ENCODE data around the gene STX18.

STX18 gene

DNA sequence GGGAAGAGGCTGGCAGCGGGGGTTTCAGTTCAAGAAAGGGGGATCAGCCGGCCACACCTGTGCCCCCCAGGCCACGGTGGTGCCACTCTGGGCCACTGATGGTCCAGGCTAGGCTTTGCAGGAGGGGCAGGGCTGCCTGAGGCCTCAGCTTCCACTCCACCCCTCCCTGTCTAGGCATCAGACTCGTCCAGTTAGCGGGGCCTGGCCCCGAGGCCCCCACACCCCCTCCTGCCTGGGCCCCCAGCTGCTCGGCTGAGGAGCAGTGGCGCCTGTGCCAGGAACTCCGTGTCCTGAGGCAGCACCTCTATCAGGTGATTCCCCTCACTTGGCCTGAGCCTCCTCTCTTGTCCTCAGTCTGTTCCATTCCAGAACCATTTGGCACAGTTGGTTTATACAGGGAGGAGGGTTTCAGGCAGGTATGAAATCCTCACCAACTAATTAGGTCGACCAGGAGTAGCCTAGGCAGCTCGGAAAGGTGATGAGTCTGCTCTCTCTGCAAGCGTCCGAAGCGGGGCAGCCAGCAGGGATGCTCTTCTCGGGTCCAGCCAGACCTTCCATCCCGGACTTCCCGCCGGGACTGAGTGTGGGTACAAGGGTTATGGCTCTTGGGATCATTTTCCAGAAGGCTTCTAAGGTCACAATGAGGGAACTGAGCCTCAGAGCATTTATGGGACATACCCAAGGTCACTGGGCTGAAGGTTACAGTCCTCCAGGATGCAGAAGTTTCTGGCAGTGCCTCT lies 152.8 kb downstream of the STX18 start:
- no peak for DNase-seq
- in situ Hi-C loops (cut with HindIII; ENCODE audit: low pct_ligation_motif_present, low sequenced_read_pairs) = no loop called here
- peaks cover 45% of the 10 kb centered on the region for H3K27me3 ChIP-seq (replicated peaks)
- H3K27ac ChIP-seq = no peak overlapping the region
- H3K36me3 ChIP-seq (replicated peaks) = no peaks in the 10 kb centered on the region
- H3K4me3 ChIP-seq (ENCODE audit: low read depth, low read length) = no peak overlapping the region
- TF ChIP-seq, protein P1, sequence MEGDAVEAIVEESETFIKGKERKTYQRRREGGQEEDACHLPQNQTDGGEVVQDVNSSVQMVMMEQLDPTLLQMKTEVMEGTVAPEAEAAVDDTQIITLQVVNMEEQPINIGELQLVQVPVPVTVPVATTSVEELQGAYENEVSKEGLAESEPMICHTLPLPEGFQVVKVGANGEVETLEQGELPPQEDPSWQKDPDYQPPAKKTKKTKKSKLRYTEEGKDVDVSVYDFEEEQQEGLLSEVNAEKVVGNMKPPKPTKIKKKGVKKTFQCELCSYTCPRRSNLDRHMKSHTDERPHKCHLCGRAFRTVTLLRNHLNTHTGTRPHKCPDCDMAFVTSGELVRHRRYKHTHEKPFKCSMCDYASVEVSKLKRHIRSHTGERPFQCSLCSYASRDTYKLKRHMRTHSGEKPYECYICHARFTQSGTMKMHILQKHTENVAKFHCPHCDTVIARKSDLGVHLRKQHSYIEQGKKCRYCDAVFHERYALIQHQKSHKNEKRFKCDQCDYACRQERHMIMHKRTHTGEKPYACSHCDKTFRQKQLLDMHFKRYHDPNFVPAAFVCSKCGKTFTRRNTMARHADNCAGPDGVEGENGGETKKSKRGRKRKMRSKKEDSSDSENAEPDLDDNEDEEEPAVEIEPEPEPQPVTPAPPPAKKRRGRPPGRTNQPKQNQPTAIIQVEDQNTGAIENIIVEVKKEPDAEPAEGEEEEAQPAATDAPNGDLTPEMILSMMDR (IDR thresholded peaks at IDR 0.05; ENCODE audit: low read depth, low read length, missing control alignments) = no peak

DNA sequence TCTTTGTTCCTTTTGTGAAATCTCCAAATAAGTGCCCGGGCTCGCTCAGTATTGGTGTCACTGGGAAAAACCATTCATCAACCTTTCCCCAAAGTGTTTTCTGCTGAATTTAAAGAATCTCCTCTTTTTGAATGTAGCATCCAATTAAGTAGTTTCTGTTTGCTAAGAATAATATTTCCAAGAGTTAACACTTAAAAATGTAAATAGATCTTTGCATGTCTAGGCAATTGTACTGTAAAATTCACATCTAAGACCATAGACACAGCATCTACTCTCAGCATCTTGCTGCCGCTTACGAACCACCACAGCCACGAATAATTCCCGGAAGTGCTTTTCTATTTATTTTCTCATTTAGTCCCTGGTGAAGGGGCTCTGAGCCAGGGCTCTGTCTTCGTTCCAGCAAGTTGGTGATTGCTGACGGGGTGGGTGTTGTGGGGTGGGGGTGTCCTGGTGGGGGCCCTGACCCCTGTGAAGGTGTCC lies 153.5 kb downstream of the STX18 start:
- no peak for DNase-seq
- Histone ChIP-seq H3K27ac (no peak overlapping the region), H3K36me3 (replicated peaks) (no peaks in the 10 kb centered on the region), H3K4me3 (ENCODE audit: low read depth, low read length) (no peak overlapping the region), H3K27me3 (replicated peaks) (peaks cover 50% of the 10 kb centered on the region)
- TF ChIP-seq, protein P1 (IDR thresholded peaks at IDR 0.05; ENCODE audit: low read depth, low read length, missing control alignments) = no peak
- in situ Hi-C loops (cut with HindIII; ENCODE audit: low pct_ligation_motif_present, low sequenced_read_pairs) = no loop called here

DNA sequence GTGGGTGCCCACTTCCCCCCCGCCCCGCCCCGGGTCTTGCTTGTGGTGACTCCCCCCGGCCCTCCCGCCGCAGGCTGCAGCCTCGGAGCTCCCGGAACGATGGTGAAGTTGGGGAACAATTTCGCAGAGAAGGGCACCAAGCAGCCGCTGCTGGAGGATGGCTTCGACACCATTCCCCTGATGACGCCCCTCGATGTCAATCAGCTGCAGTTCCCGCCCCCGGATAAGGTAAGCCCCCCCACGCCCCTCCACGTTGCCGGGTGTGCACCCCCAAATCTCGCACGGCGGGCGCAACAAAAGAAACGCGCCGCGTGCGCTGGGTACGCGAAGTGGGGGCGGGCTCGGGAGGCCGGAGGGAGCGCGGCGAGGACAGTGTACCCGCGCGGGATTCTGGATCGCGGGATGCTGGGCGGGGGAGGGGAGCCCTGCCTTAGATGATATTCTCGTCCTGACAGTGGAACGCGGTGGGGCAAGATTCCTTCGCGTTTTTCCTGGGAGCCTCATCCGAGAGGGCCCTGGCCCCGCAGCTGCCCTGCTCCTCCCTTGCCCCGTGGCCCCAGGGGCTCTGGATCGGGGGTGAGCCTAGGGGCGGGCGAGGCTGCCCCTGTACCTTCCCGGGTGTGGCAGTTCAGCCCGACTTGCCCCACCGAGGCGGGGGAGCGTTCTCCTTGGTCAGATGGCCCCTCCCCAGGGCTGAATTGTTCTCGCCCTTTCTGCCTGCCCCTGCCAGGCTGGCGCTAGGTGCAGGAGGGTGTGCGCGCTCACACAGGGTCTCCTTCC lies 154.1 kb downstream of the STX18 start:
- TF ChIP-seq, protein P1 (IDR thresholded peaks at IDR 0.05; ENCODE audit: low read depth, low read length, missing control alignments) = no peak
- peak overlapping the region; percentile 9 for H3K4me3 ChIP-seq (ENCODE audit: low read depth, low read length)
- H3K27ac ChIP-seq = no peak overlapping the region
- peaks cover 52% of the 10 kb centered on the region for H3K27me3 ChIP-seq (replicated peaks)
- no peak for DNase-seq
- in situ Hi-C loops (cut with HindIII; ENCODE audit: low pct_ligation_motif_present, low sequenced_read_pairs) = no loop called here
- H3K36me3 ChIP-seq (replicated peaks) = no peaks in the 10 kb centered on the region

DNA sequence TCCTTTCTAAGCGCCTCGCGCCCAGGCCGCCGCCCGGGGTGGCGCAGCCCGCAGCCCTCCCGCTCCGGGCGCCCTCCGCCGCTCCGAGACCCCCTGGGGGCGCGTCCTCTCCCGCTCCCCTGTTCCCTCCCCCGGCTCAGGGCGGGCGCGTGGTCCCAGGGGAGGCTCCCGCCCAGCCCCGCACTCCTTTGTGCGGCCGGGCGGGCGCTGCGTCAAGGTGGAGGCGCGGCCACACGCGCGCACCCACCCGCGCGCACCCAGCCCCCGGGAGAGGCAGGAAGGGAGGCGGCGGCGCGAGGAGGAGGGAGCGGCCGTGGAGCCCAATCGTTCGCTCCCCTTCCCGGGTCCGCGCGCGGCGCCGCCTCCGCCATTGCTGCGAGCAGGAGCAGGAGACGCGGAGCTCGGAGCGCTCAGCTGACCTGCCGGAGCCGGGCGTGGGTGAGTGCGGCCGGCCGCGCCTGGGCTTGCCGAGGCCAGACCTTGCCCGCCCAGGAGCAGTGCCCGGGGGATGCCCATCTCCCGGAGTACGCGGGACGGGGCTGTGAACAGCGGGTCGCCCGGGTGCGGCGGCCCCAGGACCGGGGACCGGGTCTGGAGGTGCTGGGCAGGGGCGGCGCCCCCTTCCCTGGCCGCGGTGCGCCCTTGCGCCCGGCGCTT lies 155.0 kb downstream of the STX18 start, which contains the start of gene NSG1:
NSG1 (plus strand) TSS at position 367 of the 657 bp plus-strand sequence. CDS start 528 bp downstream, outside the sequence.
- in situ Hi-C loops (cut with HindIII; ENCODE audit: low pct_ligation_motif_present, low sequenced_read_pairs) = no loop called here
- peak within 1 kb of the TSS; percentile 32 for H3K4me3 ChIP-seq (ENCODE audit: low read depth, low read length)
- no peaks in the 10 kb centered on the region for H3K36me3 ChIP-seq (replicated peaks)
- no peak within 1 kb of the TSS for H3K27ac ChIP-seq
- peaks cover 56% of the 10 kb centered on the region for H3K27me3 ChIP-seq (replicated peaks)
- DNase-seq = no peak
- TF ChIP-seq, protein P1 (IDR thresholded peaks at IDR 0.05; ENCODE audit: low read depth, low read length, missing control alignments) = no peak

DNA sequence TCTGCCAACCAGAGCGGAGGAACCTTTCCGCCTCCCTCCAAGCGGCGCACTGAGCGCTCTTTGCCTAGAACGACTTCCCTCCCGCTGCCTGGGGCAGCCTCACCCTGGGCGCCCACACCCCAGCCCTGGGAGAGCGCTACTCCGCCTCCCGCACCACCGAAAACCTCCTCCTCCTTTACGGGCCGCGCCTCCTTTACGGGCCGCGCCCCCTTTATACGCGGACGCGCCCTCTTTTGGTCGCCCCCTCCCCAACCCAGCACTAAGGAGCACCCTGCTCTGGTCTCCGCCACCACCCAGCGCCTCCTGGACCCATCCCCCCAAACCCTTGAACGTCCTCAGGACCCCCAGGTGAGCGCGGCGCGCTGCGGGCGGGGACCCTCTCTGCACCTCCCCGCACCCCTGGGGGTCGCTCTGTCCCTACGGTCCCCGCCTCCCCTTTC lies 155.5 kb downstream of the STX18 start:
- no peak overlapping the region for H3K27ac ChIP-seq
- TF ChIP-seq, protein P1 (IDR thresholded peaks at IDR 0.05; ENCODE audit: low read depth, low read length, missing control alignments) = no peak

More for the DNA sequence above, 155.5 kb downstream of the STX18 start:
- Histone ChIP-seq H3K4me3 (ENCODE audit: low read depth, low read length) (peak overlapping the region; percentile 27), H3K27me3 (replicated peaks) (peaks cover 56% of the 10 kb centered on the region), H3K36me3 (replicated peaks) (no peaks in the 10 kb centered on the region)
- in situ Hi-C loops (cut with HindIII; ENCODE audit: low pct_ligation_motif_present, low sequenced_read_pairs) = no loop called here
- no peak for DNase-seq

All from brain microvascular endothelial cell (primary cell).